Upper lobe of left lung (tissue), 6 donors: ENCODE results near the gene REV3L. TPM values are rescaled to one million over a fixed set of nuclear protein-coding genes. Genes with fewer than 3 reads are reported as not detected.
A peak's percentile ranks its signal among the peaks of the same experiment; 100 is the strongest.

Experiments
- ATAC-seq, 2 donors: fragments of 200-7000 bp; cut with Tn5 transposase; one replicate each; pipeline ENCODE4 v1.9.1; 2022; ENCODE audit warnings: mild to moderate bottlenecking in 2 of 2, moderate library complexity in 2 of 2; ENCODE audit not compliant: low FRiP score in 2 of 2
- DNase-seq, 2 donors: peaks; one replicate each; pipeline ENCODE4 v3.0.0-alpha.2; 2019 to 2020
- H3K27ac ChIP-seq, 4 donors: fragments of 200-600 bp; sonication (generic); one replicate each; pipeline ENCODE4 v1.5.1; 2016 to 2019
- H3K27me3 ChIP-seq, 4 donors: fragments of 200-600 bp; sonication (generic); one replicate each; pipeline ENCODE4 v1.5.1; 2017 to 2019
- H3K36me3 ChIP-seq, 4 donors: fragments of 200-600 bp; sonication (generic); one replicate each; pipeline ENCODE4 v1.5.1; 2016 to 2019
- H3K4me1 ChIP-seq, 4 donors: fragments of 200-600 bp; sonication (generic); one replicate each; pipeline ENCODE4 v1.5.1; 2018 to 2019
- H3K4me3 ChIP-seq, 4 donors: fragments of 200-600 bp; sonication (generic); one replicate each; pipeline ENCODE4 v1.5.1; 2017 to 2019; ENCODE audit warnings: mild to moderate bottlenecking in 2 of 4, moderate library complexity in 1 of 4
- H3K9me3 ChIP-seq, 4 donors: fragments of 200-600 bp; sonication (generic); one replicate each; pipeline ENCODE4 v1.5.1; 2018 to 2019
- CTCF ChIP-seq, 6 experiments: fragments of 450-650 bp in 4 of 6; fragments of 200-600 bp in 2 of 6; sonication (generic) in 2 of 6; IDR thresholded peaks; one replicate each; pipeline ENCODE4 v1.5.1; 2016 to 2019; ENCODE audit warnings: antibody characterized with exemption in 6 of 6
- EP300 ChIP-seq, 4 donors: sonication (generic); formaldehyde crosslinking; IDR thresholded peaks; one replicate each; pipeline ENCODE4 v1.5.1; 2017; ENCODE audit warnings: antibody characterized with exemption in 4 of 4, control low read depth in 2 of 4
- POLR2A ChIP-seq, 4 donors: fragments of 450-650 bp; IDR thresholded peaks; one replicate each; pipeline ENCODE4 v1.5.1; 2016 to 2017; ENCODE audit warnings: antibody characterized with exemption in 4 of 4, mild to moderate bottlenecking in 2 of 4
- POLR2AphosphoS5 ChIP-seq, 2 donors: sonication (generic); formaldehyde crosslinking; IDR thresholded peaks; one replicate each; pipeline ENCODE4 v1.5.1; 2017; ENCODE audit warnings: antibody characterized with exemption in 2 of 2
- WGBS, 2 donors: methylation state at CpG; one replicate each; pipeline ENCODE4 v1.1.5; 2017 to 2018; 5-methylcytosine and 5-hydroxymethylcytosine counted together
- total RNA-seq, 6 donors: library from RNA; depleted of rRNA in 4 of 6; stranded (reverse); fragments of >200 nt in 4 of 6; gene quantifications; one replicate each; pipeline versions ENCODE4 v1.1.0 to v1.2.1, GENCODE V29; 2016 to 2021
- donor health status: DM: no; HTN: no; CAD: no; lungs with moderate emphysema.
- donor health status: DM: no; HTN: yes; CAD: no; lungs with severe emphysema.

The REV3L gene
- total RNA-seq, 6 donors from 2014 or later = 29.7 to 106 (median 38.0) TPM

GRCh38 chr6:111416529-111416928 is 66.5 kb downstream of the REV3L start:
- peaks cover 0 to 9% (median 0%) of the 10 kb centered on the region in 4 donors for H3K36me3 ChIP-seq
- TF ChIP-seq CTCF (IDR thresholded peaks at IDR 0.05) (no peak), EP300 (IDR thresholded peaks at IDR 0.05) (no peak), POLR2AphosphoS5 (IDR thresholded peaks at IDR 0.05) (no peak), POLR2A (IDR thresholded peaks at IDR 0.05) (no peak)
- no peak overlapping the region for H3K4me3 ChIP-seq
- DNase-seq = no peak
- peaks cover 9 to 21% (median 16%) of the 10 kb centered on the region in 4 donors for H3K4me1 ChIP-seq
- no peak for ATAC-seq
- H3K27me3 ChIP-seq = no peaks in the 10 kb centered on the region
- H3K27ac ChIP-seq = no peak overlapping the region
- H3K9me3 ChIP-seq = no peaks in the 10 kb centered on the region

GRCh38 chr6:111414373-111414772 is 68.6 kb downstream of the REV3L start:
- TF ChIP-seq POLR2AphosphoS5 (IDR thresholded peaks at IDR 0.05) (no peak), EP300 (IDR thresholded peaks at IDR 0.05) (no peak), CTCF (IDR thresholded peaks at IDR 0.05) (no peak), POLR2A (IDR thresholded peaks at IDR 0.05) (no peak)
- DNase-seq = no peak
- Histone ChIP-seq H3K9me3 (no peaks in the 10 kb centered on the region), H3K27me3 (no peaks in the 10 kb centered on the region), H3K27ac (no peak overlapping the region), H3K36me3 (peaks cover 0 to 14% (median 0%) of the 10 kb centered on the region in 4 donors), H3K4me3 (no peak overlapping the region), H3K4me1 (peaks cover 9 to 30% (median 16%) of the 10 kb centered on the region in 4 donors)
- ATAC-seq = no peak
- 93 to 97% methylated on average over 1 of the region's 1 CpG for WGBS, 2 donors

GRCh38 chr6:111411978-111412566 is 70.9 kb downstream of the REV3L start:
- TF ChIP-seq CTCF (IDR thresholded peaks at IDR 0.05) (no peak), POLR2AphosphoS5 (IDR thresholded peaks at IDR 0.05) (no peak), POLR2A (IDR thresholded peaks at IDR 0.05) (no peak), EP300 (IDR thresholded peaks at IDR 0.05) (peak in 1 of 4 donors; percentile 7)
- Histone ChIP-seq H3K9me3 (no peaks in the 10 kb centered on the region), H3K27ac (no peak overlapping the region), H3K4me3 (no peak overlapping the region), H3K36me3 (peaks cover 0 to 18% (median 0%) of the 10 kb centered on the region in 4 donors), H3K4me1 (peaks cover 5 to 15% (median 8%) of the 10 kb centered on the region in 4 donors), H3K27me3 (no peaks in the 10 kb centered on the region)
- 77 to 78% methylated on average over 4 of the region's 4 CpGs for WGBS, 2 donors
- no peak for DNase-seq
- peak; percentile 37 to 74 for ATAC-seq

- Histone ChIP-seq H3K27ac (peak overlapping the region in 1 of 4 donors; percentile 19), H3K9me3 (no peaks in the 10 kb centered on the region), H3K4me1 (peaks cover 0 to 14% (median 4%) of the 10 kb centered on the region in 4 donors), H3K27me3 (no peaks in the 10 kb centered on the region), H3K4me3 (no peak overlapping the region), H3K36me3 (peaks cover 0 to 18% (median 0%) of the 10 kb centered on the region in 4 donors)
- TF ChIP-seq POLR2AphosphoS5 (IDR thresholded peaks at IDR 0.05) = no peak
- no peak for TF ChIP-seq CTCF (IDR thresholded peaks at IDR 0.05)
- no peak for TF ChIP-seq POLR2A (IDR thresholded peaks at IDR 0.05)
- TF ChIP-seq EP300 (IDR thresholded peaks at IDR 0.05) = no peak
- no peak for ATAC-seq
- WGBS, 2 donors = 91% methylated on average over 4 of the region's 4 CpGs
- no peak for DNase-seq
Observed at GRCh38 chr6:111411046-111411445, 72.0 kb downstream of the REV3L start.

GRCh38 chr6:111410371-111410770 is 72.6 kb downstream of the REV3L start:
- Histone ChIP-seq H3K4me1 (peaks cover 0 to 14% (median 4%) of the 10 kb centered on the region in 4 donors), H3K36me3 (peaks cover 0 to 18% (median 0%) of the 10 kb centered on the region in 4 donors), H3K27ac (peak overlapping the region in 1 of 4 donors; percentile 19), H3K4me3 (no peak overlapping the region), H3K27me3 (no peaks in the 10 kb centered on the region), H3K9me3 (no peaks in the 10 kb centered on the region)
- WGBS, 2 donors = 60 to 63% methylated on average over 3 of the region's 3 CpGs
- ATAC-seq (peak in 1 of 2 donors; percentile 54), DNase-seq (no peak)
- TF ChIP-seq POLR2AphosphoS5 (IDR thresholded peaks at IDR 0.05) (no peak), EP300 (IDR thresholded peaks at IDR 0.05) (no peak), CTCF (IDR thresholded peaks at IDR 0.05) (no peak), POLR2A (IDR thresholded peaks at IDR 0.05) (no peak)
